Stimulated activated CD4-positive, alpha-beta T cell treated with anti-CD3 and anti-CD28 coated beads, Interleukin-4, amount 100 ng/mL, for 4 hours (primary cell): Measurements from ENCODE around the gene LGI1.

ENCODE experiments used
- DNase-seq, 2 experiments: peaks; one replicate each; pipeline ENCODE4 v3.0.0-alpha.2; 2020

The LGI1 gene

GRCh38 chr10:93755443-93756116, 2.2 kb upstream of the LGI1 start:
- DNase-seq: no peak

- DNase-seq: no peak
Measured at GRCh38 chr10:93756118-93756517, 1.6 kb upstream of the LGI1 start.

GRCh38 chr10:93757136-93757535, 600 bp upstream of the LGI1 start:
- no peak for DNase-seq

GRCh38 chr10:93758508-93758885, 761 bp downstream of the LGI1 start:
- DNase-seq: no peak

- DNase-seq: no peak
Measured at GRCh38 chr10:93758891-93759410, 1.2 kb downstream of the LGI1 start.

GRCh38 chr10:93760490-93760889, 2.8 kb downstream of the LGI1 start:
- no peak for DNase-seq

- DNase-seq: no peak
Measured at GRCh38 chr10:93762979-93763391, 5.2 kb downstream of the LGI1 start.

GRCh38 chr10:93766918-93767317, 9.2 kb downstream of the LGI1 start:
- DNase-seq: no peak

- DNase-seq: no peak
Measured at GRCh38 chr10:93767724-93768399, 10.1 kb downstream of the LGI1 start.

GRCh38 chr10:93768892-93769291, 11.2 kb downstream of the LGI1 start:
- no peak for DNase-seq

- no peak for DNase-seq
Measured at GRCh38 chr10:93771354-93771753, 13.6 kb downstream of the LGI1 start.

GRCh38 chr10:93773120-93773519, 15.4 kb downstream of the LGI1 start:
- DNase-seq: no peak

- DNase-seq: no peak
Measured at GRCh38 chr10:93773705-93774104, 16.0 kb downstream of the LGI1 start.

- DNase-seq: no peak
Measured at GRCh38 chr10:93775356-93775755, 17.6 kb downstream of the LGI1 start.

GRCh38 chr10:93777092-93777491, 19.4 kb downstream of the LGI1 start:
- DNase-seq: no peak

- no peak for DNase-seq
Measured at GRCh38 chr10:93784059-93784458, 26.3 kb downstream of the LGI1 start.

GRCh38 chr10:93788413-93789208, 30.9 kb downstream of the LGI1 start:
- DNase-seq: no peak

- no peak for DNase-seq
Measured at GRCh38 chr10:93790439-93790838, 32.7 kb downstream of the LGI1 start.

- DNase-seq: no peak
Measured at GRCh38 chr10:93796167-93796566, 38.4 kb downstream of the LGI1 start.

GRCh38 chr10:93797825-93798224, 40.1 kb downstream of the LGI1 start:
- no peak for DNase-seq

- DNase-seq: no peak
Measured at GRCh38 chr10:93799155-93799708, 41.5 kb downstream of the LGI1 start.

GRCh38 chr10:93804200-93804599, 46.5 kb downstream of the LGI1 start:
- DNase-seq: no peak

- DNase-seq: no peak
Measured at GRCh38 chr10:93806903-93807302, 49.2 kb downstream of the LGI1 start.
